IgD-negative memory B cell (primary cell): ENCODE results near the gene SYP. TPM values are rescaled to one million over a fixed set of nuclear protein-coding genes. Genes with fewer than 3 reads are reported as not detected.

Experiments used
- H3K27ac Mint-ChIP-seq, 3 donors: one replicate each; pipeline ENCODE4 v1.8.0; 2020 to 2022; ENCODE audit warnings: mild to moderate bottlenecking in 3 of 3, mixed read lengths in 3 of 3, moderate library complexity in 1 of 3
- H3K27me3 Mint-ChIP-seq: one replicate; pipeline ENCODE4 v1.8.0; 2021; ENCODE audit warnings: mixed read lengths
- H3K36me3 Mint-ChIP-seq: one replicate; pipeline ENCODE4 v1.8.0; 2020; ENCODE audit warnings: mild to moderate bottlenecking, mixed read lengths
- H3K4me1 Mint-ChIP-seq, 3 donors: one replicate each; pipeline ENCODE4 v1.8.0; 2020 to 2022; ENCODE audit warnings: mixed read lengths in 3 of 3, mild to moderate bottlenecking in 1 of 3
- H3K4me3 Mint-ChIP-seq, 4 donors: one replicate each; pipeline ENCODE4 v1.8.0; 2020 to 2022; ENCODE audit warnings: mild to moderate bottlenecking in 4 of 4, mixed read lengths in 4 of 4, moderate library complexity in 3 of 4
- H3K9me3 Mint-ChIP-seq, 3 donors: one replicate each; pipeline ENCODE4 v1.8.0; 2020 to 2021; ENCODE audit warnings: mixed read lengths in 3 of 3, mild to moderate bottlenecking in 1 of 3
- polyA plus RNA-seq: library from polyadenylated mRNA; unstranded; fragments of 300-500 nt; fragmentation: Illumina TruSeq; gene quantifications from one replicate; pipeline ENCODE4 v1.2.3, GENCODE V29; 2021

Gene SYP
- polyA plus RNA-seq, 1 donor from 2014 or later, result 1.1 TPM

DNA sequence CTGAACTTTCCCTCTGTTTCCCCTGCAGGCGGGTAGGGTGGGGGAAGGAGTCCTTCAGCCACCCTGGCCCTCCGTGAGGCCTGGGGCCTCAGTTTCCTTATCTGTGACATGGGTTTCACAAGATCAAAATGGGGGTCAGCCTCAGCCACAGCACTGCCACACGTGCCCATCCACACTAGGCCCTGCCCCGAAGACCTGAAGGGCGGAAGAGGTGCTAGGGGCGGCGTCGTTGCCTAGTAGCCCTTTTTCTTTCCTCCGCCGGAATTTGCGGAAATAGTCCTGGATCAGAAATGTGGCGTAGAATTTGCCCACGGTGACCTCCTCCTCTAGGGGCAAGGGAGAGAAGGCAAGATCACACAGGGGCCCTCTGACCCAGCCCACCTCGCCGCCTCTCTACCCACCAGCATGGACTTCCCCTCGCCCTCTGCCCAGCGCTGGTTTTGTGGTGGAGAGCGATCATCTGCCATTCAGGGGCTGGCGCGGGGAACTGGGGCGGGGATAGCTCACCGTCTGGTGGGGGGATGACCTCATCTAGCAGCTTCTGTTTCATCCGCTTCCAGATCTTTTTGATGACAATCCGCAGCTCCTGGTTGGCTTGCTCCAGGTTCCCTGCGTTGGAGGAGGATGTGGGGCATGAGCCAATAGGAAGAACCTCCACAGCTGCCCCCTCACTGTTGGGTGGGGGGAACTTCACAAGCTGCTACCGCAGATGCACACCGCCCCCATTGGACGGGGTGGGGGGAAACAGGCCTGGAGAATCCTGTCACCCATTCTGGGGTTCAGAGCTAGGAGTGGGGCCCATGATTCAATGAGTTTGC is 9.7 kb upstream of the SYP start:
- Mint-ChIP-seq H3K27ac (no peak overlapping the region), H3K36me3 (no peaks in the 10 kb centered on the region), H3K27me3 (no peaks in the 10 kb centered on the region), H3K4me3 (no peak overlapping the region), H3K4me1 (no peaks in the 10 kb centered on the region), H3K9me3 (peaks cover 0 to 2% (median 0%) of the 10 kb centered on the region in 3 donors)

- no peaks in the 10 kb centered on the region for H3K36me3 Mint-ChIP-seq
- no peaks in the 10 kb centered on the region for H3K27me3 Mint-ChIP-seq
- H3K4me3 Mint-ChIP-seq, result no peak overlapping the region
- no peaks in the 10 kb centered on the region for H3K9me3 Mint-ChIP-seq
- H3K27ac Mint-ChIP-seq, result no peak overlapping the region
- H3K4me1 Mint-ChIP-seq, result no peaks in the 10 kb centered on the region
Observed at GRCh38 chrX:49208399-49208798, 8.4 kb upstream of the SYP start.

GRCh38 chrX:49206543-49206942 is 6.5 kb upstream of the SYP start:
- Mint-ChIP-seq H3K4me3 (no peak overlapping the region), H3K27me3 (no peaks in the 10 kb centered on the region), H3K36me3 (no peaks in the 10 kb centered on the region), H3K9me3 (no peaks in the 10 kb centered on the region), H3K27ac (no peak overlapping the region), H3K4me1 (no peaks in the 10 kb centered on the region)

- Mint-ChIP-seq H3K36me3 (no peaks in the 10 kb centered on the region), H3K27me3 (no peaks in the 10 kb centered on the region), H3K9me3 (no peaks in the 10 kb centered on the region), H3K27ac (no peak overlapping the region), H3K4me1 (peaks cover 0 to 2% (median 0%) of the 10 kb centered on the region in 3 donors), H3K4me3 (peak overlapping the region in 1 of 4 donors; percentile 73)
Observed at GRCh38 chrX:49205443-49205842, 5.5 kb upstream of the SYP start.

DNA sequence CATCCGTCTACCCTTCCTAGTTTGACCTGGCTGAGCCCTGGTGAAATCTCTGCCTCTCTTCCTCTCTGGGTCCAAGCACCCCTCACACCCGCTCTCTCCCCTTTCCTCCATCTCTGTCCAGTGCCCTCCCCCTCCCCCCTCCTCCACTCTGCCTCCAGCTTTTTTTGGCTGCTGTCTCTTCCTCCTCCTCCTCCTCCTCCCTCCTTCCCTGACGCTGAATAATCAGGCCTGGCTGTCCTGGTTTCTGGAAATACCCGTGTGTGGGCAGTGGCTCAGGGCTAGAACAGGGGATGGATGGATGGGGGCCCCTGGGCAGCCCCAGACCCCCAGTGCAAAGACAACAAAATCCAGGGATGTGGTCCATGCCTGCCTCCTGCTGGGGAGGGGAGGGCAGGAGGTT is 4.7 kb upstream of the SYP start:
- Mint-ChIP-seq H3K9me3 (no peaks in the 10 kb centered on the region), H3K36me3 (no peaks in the 10 kb centered on the region), H3K27ac (no peak overlapping the region), H3K4me1 (peaks cover 0 to 2% (median 0%) of the 10 kb centered on the region in 3 donors), H3K27me3 (no peaks in the 10 kb centered on the region), H3K4me3 (no peak overlapping the region)

DNA sequence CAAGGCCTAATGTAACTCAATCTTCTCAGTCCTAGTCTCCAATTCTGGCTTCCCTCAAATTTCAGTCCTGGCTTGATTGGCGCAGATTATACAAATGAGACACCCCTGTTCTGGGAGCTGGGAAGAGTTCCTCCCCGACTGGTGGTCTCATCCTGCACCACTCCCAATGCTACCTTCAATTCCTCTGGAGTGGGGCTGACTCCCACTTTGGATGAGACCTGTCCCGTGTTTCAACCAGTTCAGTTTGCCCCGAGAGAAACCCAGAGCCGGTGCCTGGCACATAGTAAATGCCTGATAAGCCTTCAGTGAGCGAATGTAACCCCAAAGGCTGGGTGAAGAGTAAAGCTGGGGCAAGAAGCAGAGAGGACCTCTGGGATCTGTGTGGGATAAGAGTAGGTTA is 4.0 kb upstream of the SYP start:
- no peak overlapping the region for H3K4me3 Mint-ChIP-seq
- no peaks in the 10 kb centered on the region for H3K9me3 Mint-ChIP-seq
- no peaks in the 10 kb centered on the region for H3K36me3 Mint-ChIP-seq
- peaks cover 0 to 2% (median 0%) of the 10 kb centered on the region in 3 donors for H3K4me1 Mint-ChIP-seq
- H3K27me3 Mint-ChIP-seq, result no peaks in the 10 kb centered on the region
- H3K27ac Mint-ChIP-seq, result no peak overlapping the region

DNA sequence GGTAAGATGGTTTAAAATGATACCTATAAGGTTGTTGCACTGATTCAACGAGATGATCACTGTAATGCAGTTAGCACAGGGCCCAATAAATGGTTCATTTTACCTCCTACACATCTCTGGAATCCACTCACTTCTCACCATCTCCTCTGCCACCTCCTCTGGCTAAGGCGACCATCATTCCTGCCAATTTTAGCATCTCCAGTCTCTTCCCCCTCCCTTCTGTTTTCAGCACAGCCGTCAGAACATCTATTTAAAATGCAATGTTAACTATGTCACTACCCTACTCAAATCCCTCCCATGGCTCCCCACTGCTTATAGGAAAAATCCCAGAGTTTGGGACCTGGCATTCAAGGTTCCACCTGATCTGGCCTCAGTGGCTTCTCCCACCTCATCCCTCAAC is 3.5 kb upstream of the SYP start:
- no peaks in the 10 kb centered on the region for H3K9me3 Mint-ChIP-seq
- H3K36me3 Mint-ChIP-seq, result no peaks in the 10 kb centered on the region
- H3K27me3 Mint-ChIP-seq, result no peaks in the 10 kb centered on the region
- peaks cover 0 to 2% (median 0%) of the 10 kb centered on the region in 3 donors for H3K4me1 Mint-ChIP-seq
- H3K4me3 Mint-ChIP-seq, result no peak overlapping the region
- no peak overlapping the region for H3K27ac Mint-ChIP-seq

- H3K36me3 Mint-ChIP-seq, result no peaks in the 10 kb centered on the region
- H3K4me3 Mint-ChIP-seq, result no peak overlapping the region
- peaks cover 0 to 3% (median 3%) of the 10 kb centered on the region in 3 donors for H3K4me1 Mint-ChIP-seq
- H3K27ac Mint-ChIP-seq, result no peak overlapping the region
- no peaks in the 10 kb centered on the region for H3K9me3 Mint-ChIP-seq
- no peaks in the 10 kb centered on the region for H3K27me3 Mint-ChIP-seq
Observed at GRCh38 chrX:49202022-49202421, 2.0 kb upstream of the SYP start.

GRCh38 chrX:49199315-49199595 is 738 bp downstream of the SYP start:
- no peak overlapping the region for H3K4me3 Mint-ChIP-seq
- H3K27ac Mint-ChIP-seq, result no peak overlapping the region
- no peaks in the 10 kb centered on the region for H3K27me3 Mint-ChIP-seq
- peaks cover 0 to 3% (median 3%) of the 10 kb centered on the region in 3 donors for H3K4me1 Mint-ChIP-seq
- no peaks in the 10 kb centered on the region for H3K9me3 Mint-ChIP-seq
- H3K36me3 Mint-ChIP-seq, result peaks cover 2% of the 10 kb centered on the region

GRCh38 chrX:49198540-49199314 is 1.3 kb downstream of the SYP start:
- Mint-ChIP-seq H3K9me3 (no peaks in the 10 kb centered on the region), H3K4me1 (peaks cover 0 to 3% (median 3%) of the 10 kb centered on the region in 3 donors), H3K36me3 (peaks cover 2% of the 10 kb centered on the region), H3K27ac (no peak overlapping the region), H3K4me3 (peak overlapping the region in 1 of 4 donors; percentile 41), H3K27me3 (no peaks in the 10 kb centered on the region)

GRCh38 chrX:49197543-49198087 is 2.4 kb downstream of the SYP start:
- H3K9me3 Mint-ChIP-seq, result no peaks in the 10 kb centered on the region
- H3K4me1 Mint-ChIP-seq, result peaks cover 0 to 6% (median 4%) of the 10 kb centered on the region in 3 donors
- H3K27ac Mint-ChIP-seq, result no peak overlapping the region
- no peaks in the 10 kb centered on the region for H3K27me3 Mint-ChIP-seq
- no peak overlapping the region for H3K4me3 Mint-ChIP-seq
- H3K36me3 Mint-ChIP-seq, result peaks cover 2% of the 10 kb centered on the region

DNA sequence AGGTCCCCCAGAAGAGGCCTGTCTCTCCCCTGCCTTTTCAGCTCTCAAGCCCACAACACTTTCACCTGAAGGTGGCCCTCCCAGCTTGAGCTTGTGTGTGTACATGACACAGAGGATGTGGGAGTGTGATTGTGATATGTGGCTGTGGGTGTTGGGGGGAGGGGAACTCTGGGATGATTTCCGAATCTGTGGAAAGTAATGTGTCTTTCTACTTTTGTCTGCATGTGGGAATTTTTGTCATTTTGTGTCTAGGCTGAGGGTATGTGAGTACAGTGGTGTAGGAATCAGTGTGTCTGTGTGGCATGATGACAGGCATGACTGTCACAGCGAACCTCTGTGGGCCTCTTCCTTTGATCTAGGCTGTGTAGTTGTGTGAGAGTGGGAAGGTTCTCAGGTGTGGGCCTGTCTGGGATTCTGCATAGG is 6.4 kb downstream of the SYP start:
- H3K9me3 Mint-ChIP-seq, result no peaks in the 10 kb centered on the region
- peak overlapping the region in 1 of 3 donors; percentile 16 for H3K27ac Mint-ChIP-seq
- H3K4me1 Mint-ChIP-seq, result peaks cover 4 to 16% (median 8%) of the 10 kb centered on the region in 3 donors
- no peak overlapping the region for H3K4me3 Mint-ChIP-seq
- peaks cover 2% of the 10 kb centered on the region for H3K36me3 Mint-ChIP-seq
- H3K27me3 Mint-ChIP-seq, result no peaks in the 10 kb centered on the region

DNA sequence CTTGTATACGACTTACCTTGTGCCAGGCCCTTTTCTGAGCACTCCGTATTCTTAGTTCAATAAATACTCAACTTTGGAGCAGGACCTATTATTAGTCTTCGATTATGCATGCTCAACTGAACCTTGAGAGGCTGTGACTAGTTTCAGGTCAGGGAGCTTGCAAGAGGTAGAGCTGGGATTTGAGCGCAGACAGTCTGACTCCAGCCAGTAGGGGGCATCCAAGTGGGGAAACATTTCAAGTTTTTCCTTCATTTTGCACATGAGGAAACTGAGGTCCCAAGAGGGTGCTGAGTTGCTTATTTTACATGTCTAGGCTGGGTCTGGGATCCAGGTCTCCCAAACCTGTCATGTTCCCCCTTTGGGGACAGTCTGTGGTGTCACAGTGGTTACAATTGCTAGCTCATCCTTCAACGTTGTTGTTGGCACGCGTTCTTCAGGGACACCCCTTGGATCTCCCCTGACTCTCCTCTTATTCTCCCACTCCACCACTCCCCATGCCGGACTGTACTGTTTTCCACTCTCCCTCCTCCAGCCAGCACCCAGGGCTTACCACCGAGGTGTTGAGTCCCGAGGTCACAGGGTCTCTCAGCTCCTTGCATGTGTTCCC is 7.2 kb downstream of the SYP start:
- peaks cover 2% of the 10 kb centered on the region for H3K36me3 Mint-ChIP-seq
- peak overlapping the region in 2 of 4 donors; percentile 15 to 51 for H3K4me3 Mint-ChIP-seq
- H3K27me3 Mint-ChIP-seq, result no peaks in the 10 kb centered on the region
- H3K27ac Mint-ChIP-seq, result no peak overlapping the region
- H3K4me1 Mint-ChIP-seq, result peaks cover 4 to 15% (median 5%) of the 10 kb centered on the region in 3 donors
- no peaks in the 10 kb centered on the region for H3K9me3 Mint-ChIP-seq

GRCh38 chrX:49191574-49192011 is 8.4 kb downstream of the SYP start:
- no peaks in the 10 kb centered on the region for H3K9me3 Mint-ChIP-seq
- H3K4me1 Mint-ChIP-seq, result peaks cover 4 to 15% (median 5%) of the 10 kb centered on the region in 3 donors
- peak overlapping the region; percentile 66 to 96 (median 92) for H3K4me3 Mint-ChIP-seq
- H3K27me3 Mint-ChIP-seq, result no peaks in the 10 kb centered on the region
- peak overlapping the region; percentile 52 to 94 (median 81) for H3K27ac Mint-ChIP-seq
- H3K36me3 Mint-ChIP-seq, result peaks cover 2% of the 10 kb centered on the region
